Muscle layer of duodenum (tissue), 2 donors: ENCODE measurements around the gene GRAMD4.

Experiments used
- H3K27ac ChIP-seq: one replicate; pipeline ENCODE4 v1.7.0; 2013; ENCODE audit warnings: mild to moderate bottlenecking, low read length
- H3K27me3 ChIP-seq: one replicate; pipeline ENCODE4 v1.7.0; 2013; ENCODE audit warnings: low read depth, mild to moderate bottlenecking, control low read depth, low read length
- H3K36me3 ChIP-seq, 2 donors: one replicate each; pipeline ENCODE4 v1.7.0; 2013; ENCODE audit warnings: low read length in 2 of 2, control low read depth in 1 of 2, mild to moderate bottlenecking in 1 of 2; ENCODE audit not compliant: insufficient read depth in 2 of 2, control insufficient read depth in 1 of 2
- H3K4me1 ChIP-seq, 2 donors: one replicate each; pipeline ENCODE4 v1.7.0; 2013; ENCODE audit warnings: low read length in 2 of 2, mild to moderate bottlenecking in 2 of 2, control low read depth in 1 of 2, moderate library complexity in 1 of 2; ENCODE audit not compliant: insufficient read depth in 2 of 2, control insufficient read depth in 1 of 2
- H3K4me3 ChIP-seq, 2 donors: one replicate each; pipeline ENCODE4 v1.7.0; 2013; ENCODE audit warnings: low read length in 2 of 2, low read depth in 1 of 2, mild to moderate bottlenecking in 1 of 2
- H3K9me3 ChIP-seq, 2 donors: one replicate each; pipeline ENCODE4 v1.7.0; 2013; ENCODE audit warnings: low read length in 2 of 2, control low read depth in 1 of 2, mild to moderate bottlenecking in 1 of 2; ENCODE audit not compliant: control insufficient read depth in 1 of 2
- donor health status: healthy.

GRAMD4 gene

GRCh38 chr22:46679706-46680269, 59.6 kb downstream of the GRAMD4 start:
- H3K27ac ChIP-seq, result no peak overlapping the region
- no peaks in the 10 kb centered on the region for H3K9me3 ChIP-seq

GRCh38 chr22:46681010-46681409, 60.8 kb downstream of the GRAMD4 start:
- no peaks in the 10 kb centered on the region for H3K27me3 ChIP-seq
- H3K36me3 ChIP-seq, result peaks cover 0 to 26% of the 10 kb centered on the region in 2 donors
- H3K9me3 ChIP-seq, result no peaks in the 10 kb centered on the region
- H3K4me1 ChIP-seq, result peaks cover 4 to 15% of the 10 kb centered on the region in 2 donors
- H3K27ac ChIP-seq, result no peak overlapping the region
- H3K4me3 ChIP-seq, result no peak overlapping the region

More at GRCh38 chr22:46679706-46680269, 59.6 kb downstream of the GRAMD4 start:
- Histone ChIP-seq H3K27me3 (no peaks in the 10 kb centered on the region), H3K4me1 (peaks cover 3 to 11% of the 10 kb centered on the region in 2 donors), H3K36me3 (peaks cover 0 to 29% of the 10 kb centered on the region in 2 donors), H3K4me3 (no peak overlapping the region)

- Histone ChIP-seq H3K4me3 (no peak overlapping the region), H3K9me3 (no peaks in the 10 kb centered on the region), H3K4me1 (peaks cover 8 to 22% of the 10 kb centered on the region in 2 donors), H3K27ac (no peak overlapping the region), H3K27me3 (no peaks in the 10 kb centered on the region), H3K36me3 (peaks cover 4 to 27% of the 10 kb centered on the region in 2 donors)
Observed at GRCh38 chr22:46682011-46682731, 62.0 kb downstream of the GRAMD4 start.

GRCh38 chr22:46684706-46685105, 64.5 kb downstream of the GRAMD4 start:
- Histone ChIP-seq H3K9me3 (no peaks in the 10 kb centered on the region), H3K4me1 (peaks cover 8 to 14% of the 10 kb centered on the region in 2 donors), H3K27ac (no peak overlapping the region), H3K36me3 (peaks cover 4 to 40% of the 10 kb centered on the region in 2 donors), H3K27me3 (no peaks in the 10 kb centered on the region), H3K4me3 (no peak overlapping the region)

- Histone ChIP-seq H3K9me3 (no peaks in the 10 kb centered on the region), H3K27ac (peak overlapping the region; percentile 45), H3K4me1 (peaks cover 8 to 11% of the 10 kb centered on the region in 2 donors), H3K36me3 (peaks cover 13 to 56% of the 10 kb centered on the region in 2 donors), H3K4me3 (no peak overlapping the region), H3K27me3 (no peaks in the 10 kb centered on the region)
Observed at GRCh38 chr22:46686221-46687047, 66.2 kb downstream of the GRAMD4 start.

- peaks cover 18 to 62% of the 10 kb centered on the region in 2 donors for H3K36me3 ChIP-seq
- no peaks in the 10 kb centered on the region for H3K9me3 ChIP-seq
- no peak overlapping the region for H3K4me3 ChIP-seq
- no peak overlapping the region for H3K27ac ChIP-seq
- H3K4me1 ChIP-seq, result peaks cover 8 to 11% of the 10 kb centered on the region in 2 donors
- no peaks in the 10 kb centered on the region for H3K27me3 ChIP-seq
Observed at GRCh38 chr22:46687048-46687444, 66.9 kb downstream of the GRAMD4 start.

GRCh38 chr22:46687460-46687859, 67.3 kb downstream of the GRAMD4 start:
- H3K4me3 ChIP-seq, result no peak overlapping the region
- H3K36me3 ChIP-seq, result peaks cover 18 to 64% of the 10 kb centered on the region in 2 donors
- H3K27ac ChIP-seq, result no peak overlapping the region
- H3K9me3 ChIP-seq, result no peaks in the 10 kb centered on the region
- H3K27me3 ChIP-seq, result no peaks in the 10 kb centered on the region
- H3K4me1 ChIP-seq, result peaks cover 8 to 11% of the 10 kb centered on the region in 2 donors

- Histone ChIP-seq H3K4me3 (no peak overlapping the region), H3K36me3 (peaks cover 29 to 78% of the 10 kb centered on the region in 2 donors), H3K27me3 (no peaks in the 10 kb centered on the region), H3K27ac (no peak overlapping the region), H3K9me3 (no peaks in the 10 kb centered on the region), H3K4me1 (peaks cover 8 to 11% of the 10 kb centered on the region in 2 donors)
Observed at GRCh38 chr22:46688949-46689348, 68.8 kb downstream of the GRAMD4 start.

- Histone ChIP-seq H3K36me3 (peaks cover 39 to 90% of the 10 kb centered on the region in 2 donors), H3K27me3 (no peaks in the 10 kb centered on the region), H3K9me3 (no peaks in the 10 kb centered on the region), H3K4me1 (peaks cover 4 to 11% of the 10 kb centered on the region in 2 donors), H3K27ac (no peak overlapping the region), H3K4me3 (no peak overlapping the region)
Observed at GRCh38 chr22:46690146-46690545, 70.0 kb downstream of the GRAMD4 start.

- Histone ChIP-seq H3K4me3 (no peak overlapping the region), H3K27me3 (no peaks in the 10 kb centered on the region), H3K9me3 (no peaks in the 10 kb centered on the region), H3K27ac (no peak overlapping the region), H3K4me1 (peaks cover 2 to 3% of the 10 kb centered on the region in 2 donors), H3K36me3 (peaks cover 38 to 92% of the 10 kb centered on the region in 2 donors)
Observed at GRCh38 chr22:46691571-46691970, 71.4 kb downstream of the GRAMD4 start.
